AG10803 (cell line): Measurements from ENCODE around the gene RBFOX1.

Experiments
- DNase-seq: peaks from one replicate; pipeline ENCODE4 v3.0.0; 2010; ENCODE audit warnings: low read depth
- H3K4me3 ChIP-seq: 2 replicates; pipeline ENCODE4 v1.5.1; 2011; ENCODE audit warnings: mild to moderate bottlenecking, low read length, control low read depth
- TF ChIP-seq, protein P1 (sequence below): conservative IDR thresholded peaks from 2 replicates; pipeline ENCODE4 v1.5.1; 2011; ENCODE audit warnings: mild to moderate bottlenecking, low read length, control low read depth, inconsistent platforms

The RBFOX1 gene

DNA sequence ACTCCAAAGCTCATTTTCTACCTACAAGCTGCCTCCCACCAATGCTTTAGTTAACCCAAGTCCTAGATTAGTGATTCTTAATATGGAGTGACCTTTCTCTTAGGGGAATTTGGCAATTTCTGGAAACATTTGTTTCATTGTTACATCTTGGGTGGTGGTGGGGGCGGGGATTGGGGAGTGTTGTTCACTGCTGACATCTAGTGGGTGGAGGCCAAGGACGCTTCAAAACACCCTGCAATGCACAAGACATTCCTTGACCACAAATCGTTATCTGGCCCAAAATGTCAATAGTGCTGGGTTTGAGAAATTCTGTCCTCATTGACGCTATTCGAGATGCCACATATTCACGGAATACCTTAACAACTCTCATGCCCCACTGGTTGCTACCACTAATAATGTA lies 282.9 kb downstream of the RBFOX1 start:
- TF ChIP-seq, protein P1, sequence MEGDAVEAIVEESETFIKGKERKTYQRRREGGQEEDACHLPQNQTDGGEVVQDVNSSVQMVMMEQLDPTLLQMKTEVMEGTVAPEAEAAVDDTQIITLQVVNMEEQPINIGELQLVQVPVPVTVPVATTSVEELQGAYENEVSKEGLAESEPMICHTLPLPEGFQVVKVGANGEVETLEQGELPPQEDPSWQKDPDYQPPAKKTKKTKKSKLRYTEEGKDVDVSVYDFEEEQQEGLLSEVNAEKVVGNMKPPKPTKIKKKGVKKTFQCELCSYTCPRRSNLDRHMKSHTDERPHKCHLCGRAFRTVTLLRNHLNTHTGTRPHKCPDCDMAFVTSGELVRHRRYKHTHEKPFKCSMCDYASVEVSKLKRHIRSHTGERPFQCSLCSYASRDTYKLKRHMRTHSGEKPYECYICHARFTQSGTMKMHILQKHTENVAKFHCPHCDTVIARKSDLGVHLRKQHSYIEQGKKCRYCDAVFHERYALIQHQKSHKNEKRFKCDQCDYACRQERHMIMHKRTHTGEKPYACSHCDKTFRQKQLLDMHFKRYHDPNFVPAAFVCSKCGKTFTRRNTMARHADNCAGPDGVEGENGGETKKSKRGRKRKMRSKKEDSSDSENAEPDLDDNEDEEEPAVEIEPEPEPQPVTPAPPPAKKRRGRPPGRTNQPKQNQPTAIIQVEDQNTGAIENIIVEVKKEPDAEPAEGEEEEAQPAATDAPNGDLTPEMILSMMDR: no peak
- no peak overlapping the region for H3K4me3 ChIP-seq
- no peak for DNase-seq

DNA sequence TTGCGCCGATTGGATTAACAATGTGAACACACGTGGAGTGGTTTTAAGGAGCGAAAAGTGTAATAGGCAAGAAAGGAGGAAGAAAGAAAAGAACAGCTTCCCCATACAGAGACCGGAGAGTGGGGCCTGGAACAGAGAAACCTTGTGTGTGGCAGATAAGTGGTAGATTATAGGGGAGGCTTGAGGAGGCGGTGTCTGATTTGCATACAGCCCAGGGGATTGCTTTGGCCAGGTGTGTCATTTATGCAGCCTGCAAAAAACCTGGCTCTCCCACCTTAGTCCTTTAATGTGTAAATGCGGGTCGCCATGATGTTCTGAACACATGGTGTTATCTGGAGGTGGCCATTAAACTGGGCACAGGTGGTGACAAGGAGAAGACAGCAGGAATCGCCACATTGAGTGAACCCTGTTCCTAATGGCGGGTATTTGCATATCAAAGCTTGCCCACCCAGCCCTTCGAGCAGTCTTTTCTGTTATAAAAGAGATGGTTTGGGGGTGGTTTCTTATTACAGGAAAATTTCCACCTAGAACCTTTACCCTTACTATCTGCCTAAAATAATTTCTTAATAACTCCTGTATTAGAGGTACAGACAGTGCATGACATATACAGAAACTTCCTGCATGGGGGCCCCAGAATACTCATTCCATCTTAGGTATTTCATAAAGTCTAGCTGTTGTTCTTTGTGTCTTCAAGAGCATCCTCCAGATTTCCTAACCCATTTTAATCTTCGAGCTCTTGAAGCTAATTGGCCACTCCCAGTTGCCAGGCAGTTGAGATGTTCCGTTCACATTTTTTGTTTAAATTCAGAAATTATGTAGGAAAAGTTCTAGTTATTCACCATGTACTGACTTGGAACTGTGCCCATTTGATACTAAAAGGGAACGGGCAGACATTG lies 292.5 kb downstream of the RBFOX1 start:
- TF ChIP-seq, protein P1: no peak
- no peak for DNase-seq
- no peak overlapping the region for H3K4me3 ChIP-seq

DNA sequence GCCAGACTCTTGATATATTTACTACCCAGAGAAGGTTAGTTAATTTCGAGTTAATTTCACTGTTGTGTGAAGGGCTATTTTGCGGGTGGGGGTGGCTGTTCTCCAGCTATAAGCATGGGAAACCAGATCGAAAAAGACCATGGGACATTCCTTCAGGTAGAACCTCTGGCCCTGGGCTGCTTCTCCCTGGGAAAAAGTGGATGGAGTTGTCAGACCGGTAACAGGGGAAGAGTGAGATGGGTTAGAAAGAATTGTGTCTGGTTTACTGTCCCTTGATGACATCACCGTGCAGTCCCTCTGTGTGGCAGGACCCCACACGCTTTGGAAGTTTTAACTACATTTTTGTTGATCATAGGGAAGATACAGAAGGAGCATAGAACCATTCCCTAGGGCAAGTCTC lies 296.3 kb downstream of the RBFOX1 start:
- TF ChIP-seq, protein P1: no peak
- DNase-seq: no peak

DNA sequence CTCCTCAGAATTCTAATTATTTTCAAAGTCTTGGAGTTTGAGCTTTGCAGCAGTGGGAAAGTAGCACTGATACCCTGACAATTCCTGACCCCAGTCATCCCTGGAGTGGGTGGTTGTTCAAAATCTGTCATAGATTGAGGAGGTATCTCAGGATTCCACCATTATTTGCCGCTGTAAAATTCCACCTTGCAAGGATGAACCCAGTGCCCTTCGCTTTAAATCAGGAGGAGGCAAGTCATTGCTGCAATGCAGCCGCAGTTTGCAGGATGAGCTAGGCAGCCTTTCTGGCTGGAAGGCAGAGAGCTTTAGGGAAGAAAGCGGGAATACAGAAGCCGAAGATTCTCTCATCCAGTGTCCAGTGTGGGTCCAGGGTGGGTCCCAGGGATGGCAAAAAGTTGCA lies 296.9 kb downstream of the RBFOX1 start:
- no peak overlapping the region for H3K4me3 ChIP-seq
- TF ChIP-seq, protein P1: no peak
- no peak for DNase-seq

More for the DNA sequence above, 296.3 kb downstream of the RBFOX1 start:
- no peak overlapping the region for H3K4me3 ChIP-seq

DNA sequence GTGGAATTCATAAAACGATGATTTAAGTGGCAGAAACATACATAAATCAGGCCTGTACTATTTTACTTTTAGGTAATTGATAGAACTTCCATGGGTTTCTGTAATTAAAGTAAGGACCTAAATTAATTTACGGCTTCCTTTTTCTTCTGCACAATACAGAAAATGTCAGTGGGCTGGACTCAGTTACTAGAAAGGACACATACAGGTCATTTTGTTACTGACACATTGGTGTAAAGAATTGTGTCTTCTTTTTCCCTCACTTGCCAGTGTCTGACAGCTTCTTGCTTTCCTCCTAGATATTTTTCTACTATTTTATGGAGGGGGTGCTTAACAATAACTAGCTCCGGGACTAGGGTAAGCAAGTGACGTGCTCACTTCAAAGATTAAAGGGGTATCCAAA lies 304.8 kb downstream of the RBFOX1 start:
- H3K4me3 ChIP-seq: no peak overlapping the region
- no peak for DNase-seq
- TF ChIP-seq, protein P1: no peak

DNA sequence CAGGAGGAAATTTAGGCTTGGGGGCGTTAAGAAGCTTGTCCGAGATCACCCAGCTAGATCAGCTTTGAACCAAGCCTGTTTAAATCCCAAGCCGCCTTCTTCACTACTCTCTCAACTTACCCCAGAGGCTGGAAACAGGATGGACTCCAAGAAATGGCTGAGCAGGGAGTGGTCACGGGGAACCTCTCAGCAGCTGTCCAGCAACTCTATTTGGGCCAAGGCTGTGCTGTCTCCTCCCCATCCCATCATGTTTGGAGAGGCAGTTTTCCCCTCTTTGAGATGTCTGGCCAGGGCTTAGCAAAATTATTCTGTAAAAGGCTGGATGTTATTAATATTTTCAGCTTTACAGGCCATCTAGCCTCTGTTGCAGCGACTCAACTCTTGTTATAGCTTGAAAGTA lies 305.7 kb downstream of the RBFOX1 start:
- DNase-seq: no peak
- TF ChIP-seq, protein P1: no peak
- H3K4me3 ChIP-seq: no peak overlapping the region

DNA sequence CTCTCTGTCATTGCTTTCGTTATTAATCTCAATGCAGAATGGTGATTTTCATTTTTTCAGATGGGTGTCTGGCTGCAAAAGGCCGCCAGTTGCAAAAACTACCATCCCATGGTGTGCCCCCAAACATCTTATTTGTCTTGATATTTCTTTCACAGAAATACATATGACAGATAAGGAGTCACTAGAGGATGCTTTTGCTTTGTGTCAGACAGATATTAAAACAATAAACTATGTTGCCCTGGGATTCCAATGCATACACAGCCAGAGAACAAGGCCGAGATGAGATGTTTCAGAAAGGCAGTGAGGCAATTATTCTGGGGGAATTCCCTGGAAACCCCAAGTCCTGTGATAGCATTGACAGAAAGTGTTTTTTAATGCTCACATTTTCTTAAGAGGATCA lies 307.7 kb downstream of the RBFOX1 start:
- TF ChIP-seq, protein P1: no peak
- H3K4me3 ChIP-seq: no peak overlapping the region
- DNase-seq: no peak
